Activated CD4-positive, alpha-beta T cell treated with anti-CD3 and anti-CD28 coated beads for 1 hour (primary cell): Measurements from ENCODE around the gene RUFY3.
"Not testable (repeated sequence)": the region's sequence is repeated elsewhere in the genome, so short reads cannot be mapped to it uniquely, and the experiment has no call there.

Experiments
- DNase-seq: peaks from one replicate; pipeline ENCODE4 v3.0.0-alpha.2; 2020

Gene RUFY3

DNA sequence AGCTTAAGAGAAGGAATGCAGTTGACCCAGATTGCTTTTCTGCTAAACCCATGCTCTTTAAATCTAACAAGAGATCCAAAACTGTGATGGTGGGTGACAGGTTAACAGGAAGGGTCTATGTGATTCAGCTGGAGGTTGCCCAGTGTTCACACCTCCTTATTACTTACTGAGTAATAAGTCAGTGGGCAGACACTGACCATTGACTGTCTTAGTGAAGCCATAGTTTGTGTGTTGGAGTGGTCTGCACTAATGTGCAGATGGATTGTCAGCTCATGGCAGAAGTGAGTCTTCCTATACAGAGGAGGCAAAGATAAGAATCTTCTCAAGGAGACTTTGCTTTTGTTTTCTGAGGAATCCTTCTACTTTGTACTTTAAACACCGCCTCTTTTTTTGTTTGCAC lies 15.2 kb upstream of the RUFY3 start:
- no peak for DNase-seq

DNA sequence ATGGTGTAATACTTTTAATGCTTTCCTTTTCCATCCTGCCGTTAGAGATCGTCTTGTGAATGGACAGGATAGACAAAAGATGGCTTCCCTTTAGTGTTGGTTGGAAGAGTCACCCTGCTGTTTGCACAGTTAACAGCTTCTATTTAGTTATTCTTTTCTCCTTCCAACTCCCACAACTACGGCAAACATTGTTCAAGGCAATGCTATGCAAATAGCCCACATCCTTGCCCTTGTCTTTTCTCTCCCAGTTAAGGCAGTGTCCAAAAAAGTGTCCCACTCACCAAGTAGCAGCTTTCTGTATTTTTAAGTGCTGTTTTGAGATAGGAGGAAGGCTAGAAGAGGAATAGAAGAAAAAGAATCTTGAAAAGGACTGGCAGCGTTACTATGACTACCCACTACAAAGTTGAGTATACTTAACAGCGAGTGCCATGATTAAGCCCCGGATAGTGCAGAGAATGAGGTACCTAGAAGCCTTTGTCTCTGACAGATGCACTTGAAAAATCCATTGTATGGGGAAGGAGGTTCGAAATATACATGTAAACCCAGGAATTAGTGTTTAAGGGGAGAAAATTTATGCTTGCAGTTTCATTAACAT lies 12.1 kb upstream of the RUFY3 start:
- DNase-seq: no peak

DNA sequence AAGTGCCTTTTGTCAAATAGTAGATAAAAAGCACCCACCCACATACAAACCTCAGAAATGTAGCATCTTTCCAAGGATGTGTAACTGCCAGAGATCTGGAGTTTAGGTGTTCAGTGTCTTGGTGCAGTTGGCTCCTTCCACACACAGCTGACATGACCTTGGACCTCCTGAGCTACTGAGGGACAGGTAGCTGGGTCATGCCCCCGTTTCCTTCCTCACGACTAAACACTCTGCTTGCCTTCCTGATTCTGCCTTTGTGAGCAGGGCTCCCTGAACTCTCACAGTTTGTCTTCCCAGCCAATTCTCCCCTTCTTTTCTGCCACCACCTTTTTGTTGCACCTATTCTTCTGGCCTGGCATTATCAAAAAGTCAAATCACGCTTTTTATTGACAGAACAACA lies 10.2 kb upstream of the RUFY3 start:
- DNase-seq: no peak

DNA sequence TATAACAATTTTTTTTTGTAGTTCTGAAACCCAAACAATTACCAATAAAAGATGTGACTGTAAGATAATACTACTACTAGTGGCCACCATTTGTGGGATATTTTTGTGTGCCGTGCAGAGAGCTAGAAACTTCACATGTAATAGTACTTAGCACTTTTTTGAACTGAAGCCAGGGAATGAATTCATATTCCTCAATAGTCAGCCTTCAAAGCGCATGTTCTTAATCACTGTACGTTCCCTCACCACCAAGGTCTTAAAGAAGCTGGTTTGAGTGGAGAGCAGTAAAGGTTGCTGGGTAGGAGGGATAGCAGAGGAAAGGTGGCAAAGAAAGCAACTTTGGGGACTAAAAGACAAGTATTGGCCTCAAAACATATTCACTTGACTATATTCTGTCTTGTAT lies 9.6 kb upstream of the RUFY3 start:
- DNase-seq: no peak

DNA sequence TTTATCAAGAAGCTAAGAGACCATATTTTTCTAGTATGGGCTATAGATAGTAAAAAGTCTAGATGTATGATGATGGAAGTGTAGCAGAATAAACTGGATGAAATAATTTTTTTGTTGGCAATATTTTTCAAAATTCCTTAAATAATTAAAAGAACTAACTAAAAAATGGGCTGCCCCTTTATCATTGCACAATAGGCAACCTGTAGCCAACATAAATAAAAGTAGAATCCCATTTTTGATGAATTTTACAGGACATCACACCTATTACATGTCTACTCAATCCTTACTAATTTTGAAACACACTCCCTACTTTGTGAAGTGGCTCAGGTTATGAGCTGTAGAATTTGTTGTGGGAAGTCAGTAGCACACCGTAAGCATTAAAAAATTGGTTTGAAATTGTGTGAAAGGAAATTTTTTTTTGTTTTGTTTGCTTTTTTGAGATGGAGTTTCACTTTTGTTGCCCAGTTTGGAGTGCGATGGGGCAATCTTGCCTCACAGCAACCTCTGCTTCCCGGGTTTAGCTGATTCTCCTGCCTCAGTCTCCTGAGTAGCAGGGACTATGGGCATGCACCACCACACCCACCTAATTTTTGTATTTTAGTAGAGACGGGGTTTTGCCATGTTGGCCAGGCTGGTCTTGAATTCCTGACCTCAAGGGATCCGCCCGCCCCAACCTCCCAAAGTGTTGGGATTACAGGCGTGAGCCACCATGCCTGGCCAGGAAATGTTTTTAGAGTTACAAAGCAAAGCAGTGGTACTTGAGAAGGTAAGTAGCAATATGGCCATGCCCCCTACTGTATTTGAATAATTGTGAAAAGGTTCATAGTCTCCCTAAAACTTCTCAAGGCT lies 8.9 kb upstream of the RUFY3 start:
- DNase-seq: no peak

DNA sequence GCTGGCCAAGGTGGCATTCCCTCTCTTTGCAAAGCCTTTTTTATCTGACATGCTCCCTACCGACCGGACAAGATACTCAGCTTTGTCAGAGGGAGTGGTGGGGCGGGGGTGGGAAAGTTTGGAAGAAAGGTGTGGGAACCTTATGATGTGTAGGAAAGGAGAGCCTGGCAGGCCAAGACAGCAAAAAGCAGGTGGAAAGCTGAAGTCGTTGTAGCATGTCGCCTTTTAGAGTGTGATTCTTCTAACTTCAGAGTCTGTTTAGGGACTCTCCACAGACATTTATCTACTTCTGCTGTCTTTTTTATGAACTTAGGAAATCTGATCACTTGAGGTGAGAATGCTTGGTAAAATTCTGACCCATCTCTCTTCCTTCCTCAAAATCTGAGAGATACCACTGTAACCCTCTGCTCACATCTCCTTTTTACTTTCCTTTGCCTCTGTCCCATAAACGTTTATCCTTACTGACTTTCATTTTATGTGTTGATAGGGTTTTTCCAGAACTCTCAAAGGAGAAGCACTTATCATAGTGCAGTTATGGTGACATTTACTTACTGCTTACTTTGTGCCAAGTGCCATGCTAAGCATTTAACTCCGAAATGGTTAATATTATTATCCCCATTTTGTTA lies 8.2 kb upstream of the RUFY3 start:
- DNase-seq: no peak

DNA sequence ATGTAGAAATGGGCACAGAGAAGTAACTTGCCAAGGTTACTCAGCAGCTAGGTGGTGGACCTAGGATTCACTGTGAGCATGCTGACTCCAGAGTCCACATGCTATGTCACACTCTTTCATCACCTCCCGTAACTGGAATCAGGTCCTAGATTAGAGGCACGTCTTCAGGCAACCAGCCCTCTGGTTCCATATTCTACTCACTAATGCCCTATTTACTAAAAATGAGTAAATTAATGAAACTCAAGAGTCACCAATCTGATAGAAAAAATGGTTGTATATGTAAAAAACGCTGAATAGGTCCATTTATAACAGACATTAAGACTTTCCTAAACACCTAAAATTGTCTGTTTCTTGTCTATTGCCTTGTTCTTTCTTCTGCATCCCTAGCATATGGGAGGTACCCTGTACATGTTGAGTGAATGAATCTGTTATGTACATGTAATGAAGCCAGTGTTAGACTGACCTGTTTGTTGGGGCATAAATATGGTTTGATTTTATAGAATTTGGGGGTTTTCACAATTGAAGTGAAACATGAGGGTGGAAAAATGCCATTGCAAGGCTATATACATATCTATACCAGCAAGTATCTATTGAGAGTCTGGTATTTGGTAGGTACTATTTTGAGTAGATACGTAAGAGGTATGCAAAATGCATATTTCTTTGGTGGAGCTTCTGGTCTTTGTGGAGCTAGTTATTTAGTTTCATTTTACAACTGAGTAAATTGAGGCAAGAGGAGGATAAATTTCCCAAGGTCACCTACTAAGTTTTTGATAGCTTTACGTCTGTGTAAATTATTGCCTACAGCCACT lies 7.5 kb upstream of the RUFY3 start:
- DNase-seq: no peak

DNA sequence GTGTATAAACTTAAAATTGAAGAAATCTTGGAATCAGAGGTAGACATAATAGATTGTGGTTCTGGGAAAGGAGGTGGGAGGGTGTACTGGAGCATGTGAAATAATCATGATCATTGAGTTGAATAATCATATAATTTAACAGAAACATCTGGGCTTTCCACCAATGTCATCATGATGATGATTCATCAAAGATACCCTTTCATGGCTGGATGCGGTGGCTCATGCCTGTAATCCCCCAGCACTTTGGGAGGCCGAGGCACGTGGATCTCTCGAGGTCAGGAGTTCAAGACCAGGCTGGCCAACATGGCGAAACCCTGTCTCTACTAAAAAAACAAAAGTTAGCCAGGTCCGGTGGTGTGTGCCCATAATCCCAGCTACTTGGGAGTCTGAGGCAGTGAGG lies 6.7 kb upstream of the RUFY3 start:
- DNase-seq: no peak

DNA sequence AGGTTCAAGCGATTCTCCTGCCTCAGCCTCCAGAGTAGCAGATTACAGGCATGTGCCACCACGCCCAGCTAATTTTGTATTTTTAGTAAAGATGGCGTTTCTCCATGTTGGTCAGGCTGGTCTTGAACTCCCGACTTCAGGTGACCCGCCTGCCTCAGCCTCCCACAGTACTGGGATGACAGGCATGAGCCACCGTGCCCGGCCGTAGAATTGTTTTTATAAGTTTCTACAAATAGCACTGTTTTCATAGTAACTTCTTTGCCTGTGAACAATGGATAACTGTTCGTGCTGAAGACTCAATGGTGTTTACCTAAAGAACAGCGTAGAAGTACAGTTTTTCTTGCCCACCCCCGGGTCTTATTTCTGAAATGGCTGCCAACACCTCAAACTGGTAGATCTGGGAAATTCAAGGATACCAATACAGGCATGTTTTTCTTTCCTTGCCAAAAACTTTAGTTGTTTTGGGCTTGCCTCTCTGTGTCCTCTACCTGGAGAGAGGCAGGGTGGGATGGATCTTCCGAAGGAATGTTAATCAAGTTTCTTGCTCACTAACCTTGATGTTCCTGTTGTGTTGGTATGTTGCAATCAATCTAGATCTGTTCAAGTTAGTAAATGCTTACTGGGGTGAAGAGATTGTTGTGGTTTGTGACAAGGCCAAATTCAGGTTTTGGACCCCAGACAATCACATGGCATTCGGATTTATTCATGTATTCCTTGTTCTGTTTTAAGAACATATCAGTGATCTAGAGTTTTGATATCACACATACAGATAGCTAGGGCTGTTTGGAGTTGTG lies 2.8 kb upstream of the RUFY3 start:
- no peak for DNase-seq

DNA sequence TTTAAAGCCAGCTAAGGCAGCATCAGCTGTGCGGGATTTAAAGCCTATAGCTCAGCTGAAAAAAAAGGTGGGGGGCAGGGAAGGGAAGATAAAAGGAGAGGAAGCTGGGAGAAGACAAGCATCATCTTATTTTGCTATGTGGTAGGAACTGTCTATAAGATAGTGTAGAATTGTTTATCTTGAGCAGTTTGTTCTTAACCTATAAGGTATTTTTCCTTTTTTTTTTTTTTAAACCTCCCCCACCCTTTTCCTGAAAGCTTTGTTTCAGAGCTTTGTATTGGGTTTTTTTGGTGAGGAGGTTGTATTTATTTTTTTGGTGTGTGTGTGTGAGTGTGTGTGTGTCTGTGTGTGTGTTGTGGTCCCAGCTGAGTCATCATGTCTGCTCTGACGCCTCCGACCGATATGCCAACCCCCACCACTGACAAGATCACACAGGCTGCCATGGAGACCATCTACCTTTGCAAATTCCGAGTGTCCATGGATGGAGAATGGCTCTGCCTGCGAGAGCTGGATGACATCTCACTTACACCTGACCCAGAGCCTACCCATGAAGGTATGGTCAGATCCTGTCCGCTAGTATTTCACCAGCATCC lies 531 bp downstream of the RUFY3 start:
- DNase-seq: no peak

DNA sequence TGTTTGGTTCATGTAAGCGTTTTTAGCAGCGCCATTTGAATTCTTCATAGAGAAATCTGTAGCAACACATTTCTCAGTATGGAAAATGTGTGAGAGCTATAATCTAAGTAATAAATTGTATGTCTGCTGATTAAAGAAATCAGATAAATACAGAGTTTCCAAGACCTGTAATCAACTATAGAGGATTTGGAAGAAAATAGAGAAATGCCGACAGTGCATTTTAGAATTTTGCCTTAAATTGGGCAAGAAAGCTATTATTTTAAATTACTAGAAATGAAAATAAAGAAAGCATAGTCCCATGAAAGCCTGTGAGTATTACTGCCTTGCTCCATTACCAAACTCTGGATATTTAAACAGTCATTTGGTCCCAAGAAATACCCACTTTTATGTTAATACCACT lies 2.7 kb downstream of the RUFY3 start:
- no peak for DNase-seq

DNA sequence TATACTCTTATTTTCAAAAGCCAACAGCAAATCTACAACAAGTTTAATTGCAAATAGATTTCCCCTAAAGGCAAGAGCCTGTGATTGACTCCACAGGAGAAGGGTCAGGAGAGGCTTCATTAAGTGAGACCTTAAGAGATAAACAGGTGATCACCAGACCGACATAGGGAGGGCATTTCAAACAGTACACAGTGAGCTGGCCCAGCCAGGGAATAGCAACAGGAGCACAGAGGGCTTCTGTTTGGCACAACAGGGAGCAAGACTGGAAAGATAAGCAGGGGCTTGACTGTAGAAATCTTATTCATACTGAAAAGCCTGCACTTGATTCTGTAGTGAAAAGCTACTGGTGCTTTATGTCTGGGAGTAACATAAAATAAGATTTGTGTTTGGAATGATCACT lies 3.9 kb downstream of the RUFY3 start:
- no peak for DNase-seq

DNA sequence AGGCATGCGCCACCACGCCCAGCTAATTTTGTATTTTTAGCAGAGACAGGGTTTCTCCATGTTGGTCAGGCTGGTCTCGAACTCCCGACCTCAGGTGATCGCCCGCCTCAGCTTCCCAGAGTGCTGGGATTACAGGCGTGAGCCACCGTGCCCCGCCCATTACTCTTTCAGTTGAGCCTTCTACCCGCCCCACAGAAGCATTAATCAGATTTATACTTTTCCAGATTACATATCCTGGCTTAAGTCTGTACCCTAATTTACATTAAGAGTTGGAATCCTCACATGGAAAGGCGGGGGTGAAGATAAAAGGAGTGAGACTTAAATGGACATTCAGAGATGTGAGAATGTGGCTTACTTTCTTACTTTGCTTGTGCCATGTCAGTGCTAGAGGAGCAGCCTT lies 4.8 kb downstream of the RUFY3 start:
- DNase-seq: not testable (repeated sequence)

DNA sequence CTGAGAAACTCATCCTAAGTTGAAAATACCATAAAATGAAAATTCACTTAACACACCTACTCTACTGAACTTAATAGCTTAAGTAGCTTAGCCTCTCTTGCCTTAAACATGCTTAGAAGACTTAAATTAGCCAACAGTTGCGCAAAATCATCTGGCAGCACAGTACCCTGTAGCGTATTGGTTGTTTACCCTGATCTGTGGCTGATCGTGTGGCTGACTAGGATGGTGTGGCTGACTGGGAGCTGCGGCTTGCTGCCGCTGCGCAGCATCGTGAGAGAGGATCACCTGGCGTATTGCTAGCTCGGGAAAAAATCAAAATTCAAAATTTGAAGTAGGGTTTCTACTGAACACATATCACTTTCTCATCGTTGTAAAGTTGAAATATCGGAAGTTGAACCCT lies 6.3 kb downstream of the RUFY3 start:
- DNase-seq: no peak

DNA sequence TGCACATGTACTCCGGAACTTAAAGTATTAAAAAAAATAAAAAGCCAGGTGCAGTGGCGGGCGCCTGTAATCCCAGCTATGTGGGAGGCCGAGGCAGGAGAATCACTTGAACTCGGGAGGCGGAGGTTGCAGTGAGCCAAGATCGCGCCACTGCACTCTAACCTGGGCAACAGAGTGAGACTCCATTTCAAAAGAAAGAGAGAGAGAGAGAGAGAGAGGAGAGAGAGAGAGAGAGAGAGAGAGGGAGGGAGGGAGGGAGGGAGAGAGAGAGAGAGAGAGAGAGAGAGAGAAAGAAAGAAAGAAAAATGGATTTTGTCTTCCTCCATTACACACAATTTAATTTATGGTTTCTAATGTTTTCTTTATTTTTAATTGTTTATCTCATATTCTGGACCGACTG lies 11.1 kb downstream of the RUFY3 start:
- not testable (repeated sequence) for DNase-seq

DNA sequence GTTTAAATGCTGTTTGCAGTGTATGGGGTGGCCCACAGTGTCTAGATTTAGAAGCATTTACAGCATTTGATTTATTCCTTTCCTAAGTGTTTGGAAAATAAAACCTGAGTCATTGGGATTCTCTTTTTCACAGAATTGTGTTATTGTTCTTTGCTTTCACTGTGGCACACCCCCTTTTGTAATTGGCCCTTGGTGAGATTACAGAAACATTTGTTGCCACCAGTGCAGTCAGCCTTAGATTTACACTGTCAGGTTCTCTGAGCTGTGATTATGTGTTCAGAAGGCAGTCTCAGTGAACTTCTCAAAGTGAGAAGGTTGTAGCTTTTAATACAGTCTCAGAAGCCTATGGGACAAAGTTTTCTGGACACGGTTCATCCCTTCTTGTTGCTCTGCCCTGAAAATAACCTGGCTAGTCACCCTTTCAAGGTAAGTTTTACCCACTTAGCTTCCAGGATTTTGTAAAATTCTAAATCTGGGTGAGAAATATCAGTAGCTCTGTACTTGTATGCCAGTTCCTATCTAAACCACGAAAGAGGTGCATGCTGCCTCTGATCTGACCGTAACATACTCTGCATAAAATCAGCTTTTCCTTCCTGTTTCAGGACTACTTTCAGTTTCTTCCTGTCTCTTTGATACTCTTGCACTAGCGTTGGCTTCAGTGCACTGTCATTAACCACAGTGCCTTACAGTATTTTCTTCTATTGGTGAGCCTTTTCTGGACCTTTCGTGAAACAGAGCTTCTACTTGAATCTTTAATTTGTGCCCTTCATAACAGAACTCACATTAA lies 12.6 kb downstream of the RUFY3 start:
- DNase-seq: no peak

DNA sequence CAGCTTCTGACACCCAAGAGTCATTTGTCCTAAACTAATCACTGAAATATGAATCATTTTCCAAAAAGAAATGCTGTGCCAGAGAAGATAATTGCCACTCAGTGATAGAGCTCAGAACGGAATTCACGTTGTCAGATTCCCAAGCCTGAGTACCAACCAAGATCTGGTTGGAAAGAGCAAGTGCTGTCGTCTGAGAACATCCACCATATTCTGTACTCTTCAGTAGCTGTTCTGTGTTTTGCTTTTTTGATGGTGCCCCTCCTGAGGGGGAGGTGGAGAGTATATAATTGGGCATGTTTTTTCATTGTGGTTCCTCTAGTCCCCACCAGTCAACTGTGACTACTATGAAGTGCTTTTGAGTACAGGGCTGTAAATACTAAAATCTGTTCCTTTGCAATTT lies 13.2 kb downstream of the RUFY3 start:
- DNase-seq: no peak

DNA sequence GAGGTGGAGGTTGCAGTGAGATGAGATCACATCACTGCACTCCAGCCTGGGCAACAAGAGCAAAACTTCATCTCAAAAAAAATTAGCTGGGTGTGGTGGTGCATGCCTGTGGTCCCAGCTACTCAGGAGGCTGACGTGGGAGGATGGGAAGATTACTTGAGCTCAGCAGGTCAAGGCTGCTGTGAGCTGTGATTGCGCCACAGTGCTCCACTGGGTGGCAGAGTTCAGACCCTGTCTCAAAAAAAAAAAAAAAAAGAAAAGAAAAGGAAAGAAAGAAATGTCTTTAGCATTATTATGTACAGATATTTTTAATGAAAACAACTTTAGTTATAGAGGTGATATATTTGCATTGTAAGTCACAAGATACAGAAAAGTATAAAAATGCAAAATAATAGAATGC lies 14.2 kb downstream of the RUFY3 start:
- DNase-seq: not testable (repeated sequence)

DNA sequence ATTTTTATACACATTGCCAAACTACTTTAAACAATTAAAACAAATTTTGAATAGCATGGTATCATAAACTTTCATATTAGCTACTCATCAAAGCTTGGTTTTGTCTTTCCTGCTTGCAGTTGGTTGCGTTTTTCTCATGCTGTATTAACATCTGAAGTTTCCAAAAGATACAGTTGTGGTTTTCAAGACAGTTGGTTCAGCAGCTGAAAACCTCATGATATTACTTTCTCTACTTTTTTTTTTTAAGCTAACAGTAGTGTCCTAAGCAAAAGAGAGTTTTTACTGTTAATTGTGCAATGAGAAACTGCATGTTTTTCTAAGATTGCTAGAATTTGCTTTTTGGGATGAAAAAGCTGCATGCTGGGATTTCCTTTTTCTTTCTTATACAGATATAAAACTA lies 15.2 kb downstream of the RUFY3 start:
- DNase-seq: no peak

DNA sequence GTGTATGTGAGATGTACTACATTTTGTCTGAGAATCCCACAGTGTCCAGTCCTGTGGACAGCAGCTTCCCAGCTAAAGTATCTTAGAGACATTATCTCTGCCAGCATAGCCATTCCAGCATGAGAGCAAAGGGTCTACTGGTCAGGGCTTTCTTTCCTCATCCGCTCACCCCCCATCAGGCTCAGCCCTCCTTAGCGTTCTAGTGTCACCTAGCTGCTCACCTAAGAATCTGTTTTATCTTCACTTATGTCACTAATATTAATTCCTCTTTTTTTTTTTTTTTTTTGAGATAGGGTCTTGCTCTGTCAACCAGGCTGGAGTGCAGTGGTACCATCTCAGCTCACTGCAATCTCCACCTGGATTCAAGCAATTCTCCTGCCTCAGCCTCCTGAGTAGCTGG lies 15.6 kb downstream of the RUFY3 start:
- no peak for DNase-seq
